Measurements from ENCODE around the gene OR13J1.
"Not testable (repeated sequence)": the region's sequence is repeated elsewhere in the genome, so short reads cannot be mapped to it uniquely, and the experiment has no call there.

The OR13J1 gene

GRCh38 chr9:35870351-35870923 lies at the start of gene OR13J1:
Gene OR13J1 (minus strand): TSS chr9:35870401. CDS start chr9:35870401, 0 bp downstream.
- no peak for DNase-seq

- DNase-seq = no peak
These were observed 49.2 kb upstream of the OR13J1 start for GRCh38 chr9:35919212-35920008.

- no peak for DNase-seq
These were observed 48.6 kb upstream of the OR13J1 start for GRCh38 chr9:35918780-35919179.

- DNase-seq = no peak
These were observed 47.1 kb upstream of the OR13J1 start for GRCh38 chr9:35917261-35917660.

- no peak for DNase-seq
These were observed 45.6 kb upstream of the OR13J1 start for GRCh38 chr9:35915681-35916294.

- DNase-seq = no peak
These were observed 44.2 kb upstream of the OR13J1 start for GRCh38 chr9:35914301-35914807.

- not testable (repeated sequence) for DNase-seq
These were observed 43.2 kb upstream of the OR13J1 start for GRCh38 chr9:35913429-35913828.

- no peak for DNase-seq
These were observed 42.7 kb upstream of the OR13J1 start for GRCh38 chr9:35912791-35913400.

- DNase-seq = no peak
These were observed 41.5 kb upstream of the OR13J1 start for GRCh38 chr9:35911690-35912089.

- DNase-seq = no peak
These were observed 40.6 kb upstream of the OR13J1 start for GRCh38 chr9:35910613-35911359.

GRCh38 chr9:35909687-35910612 lies 39.7 kb upstream of the OR13J1 start:
- no peak for DNase-seq

- no peak for DNase-seq
These were observed 39.1 kb upstream of the OR13J1 start, which contains the start of gene SPAAR for GRCh38 chr9:35909274-35909673. Gene SPAAR (plus strand): TSS chr9:35909490. CDS start chr9:35910464, 974 bp downstream.

GRCh38 chr9:35908504-35909125 lies 38.4 kb upstream of the OR13J1 start:
- no peak for DNase-seq

- DNase-seq = no peak
These were observed 37.7 kb upstream of the OR13J1 start for GRCh38 chr9:35907711-35908503.

- DNase-seq = no peak
These were observed 36.9 kb upstream of the OR13J1 start for GRCh38 chr9:35906923-35907699.

GRCh38 chr9:35905912-35906679 lies 35.9 kb upstream of the OR13J1 start, which contains the start of gene HRCT1:
Gene HRCT1 (plus strand): TSS chr9:35906202. CDS start chr9:35906288, 86 bp downstream.
- DNase-seq = no peak

- DNase-seq = no peak
These were observed 35.0 kb upstream of the OR13J1 start for GRCh38 chr9:35905051-35905781.

- DNase-seq = no peak
These were observed 34.1 kb upstream of the OR13J1 start for GRCh38 chr9:35904338-35904737.
